NCI-H146 treated with DMSO at 0.1 percent for 48 hours (cell line): ENCODE data around the gene GADD45B.
"Not testable (repeated sequence)": the region's sequence is repeated elsewhere in the genome, so short reads cannot be mapped to it uniquely, and the experiment has no call there.

Experiments
- DNase-seq: peaks from one replicate; lab custom pipeline; 2025; ENCODE audit not compliant: unreplicated experiment; lab: John Stamatoyannopoulos, UW

The GADD45B gene

GRCh38 chr19:2487842-2488241 is 11.9 kb downstream of the GADD45B start:
- no peak for DNase-seq

GRCh38 chr19:2488405-2488941 is 12.5 kb downstream of the GADD45B start:
- no peak for DNase-seq

DNA sequence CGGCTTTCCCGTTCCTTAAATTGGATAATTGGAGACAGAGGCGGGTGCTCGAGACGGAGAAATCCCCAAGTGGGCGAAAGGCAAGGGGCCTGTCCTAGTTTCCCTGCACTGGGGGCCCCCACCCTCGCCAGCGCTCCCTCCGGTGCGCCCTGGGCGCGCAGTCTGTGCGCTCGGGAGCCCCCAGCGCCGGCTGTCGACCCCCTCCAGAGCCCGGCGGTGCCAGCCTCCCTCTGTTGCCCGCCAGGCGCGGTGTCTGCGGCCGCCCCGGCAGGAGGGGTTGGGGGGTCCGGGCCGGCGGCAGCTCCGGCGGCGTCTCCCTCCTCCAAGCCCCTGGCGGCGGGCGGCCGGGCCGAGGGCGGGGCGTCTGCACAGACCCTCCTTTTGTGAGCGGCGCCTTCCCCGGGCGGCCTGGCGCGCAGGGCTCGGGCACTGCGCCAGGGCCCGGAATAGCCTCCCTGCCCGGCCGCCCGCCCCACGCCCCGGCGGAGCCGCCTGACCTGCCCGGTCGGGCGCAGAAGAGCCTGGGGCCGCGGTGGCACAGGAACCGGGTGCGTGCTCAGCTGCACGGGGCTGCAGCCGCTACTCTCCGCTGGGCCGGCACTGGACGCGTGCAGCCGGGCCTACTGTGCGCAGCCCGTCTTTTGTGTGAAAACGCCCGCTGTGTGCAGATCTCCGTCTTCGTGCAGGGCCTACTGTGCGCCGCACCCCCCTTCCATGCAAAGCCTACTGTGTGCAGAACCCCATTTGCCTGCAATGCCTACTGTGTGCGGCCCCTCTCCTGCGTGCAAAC is 13.2 kb downstream of the GADD45B start:
- DNase-seq, result no peak

- no peak for DNase-seq
Observed at GRCh38 chr19:2490659-2491058, 14.7 kb downstream of the GADD45B start.

DNA sequence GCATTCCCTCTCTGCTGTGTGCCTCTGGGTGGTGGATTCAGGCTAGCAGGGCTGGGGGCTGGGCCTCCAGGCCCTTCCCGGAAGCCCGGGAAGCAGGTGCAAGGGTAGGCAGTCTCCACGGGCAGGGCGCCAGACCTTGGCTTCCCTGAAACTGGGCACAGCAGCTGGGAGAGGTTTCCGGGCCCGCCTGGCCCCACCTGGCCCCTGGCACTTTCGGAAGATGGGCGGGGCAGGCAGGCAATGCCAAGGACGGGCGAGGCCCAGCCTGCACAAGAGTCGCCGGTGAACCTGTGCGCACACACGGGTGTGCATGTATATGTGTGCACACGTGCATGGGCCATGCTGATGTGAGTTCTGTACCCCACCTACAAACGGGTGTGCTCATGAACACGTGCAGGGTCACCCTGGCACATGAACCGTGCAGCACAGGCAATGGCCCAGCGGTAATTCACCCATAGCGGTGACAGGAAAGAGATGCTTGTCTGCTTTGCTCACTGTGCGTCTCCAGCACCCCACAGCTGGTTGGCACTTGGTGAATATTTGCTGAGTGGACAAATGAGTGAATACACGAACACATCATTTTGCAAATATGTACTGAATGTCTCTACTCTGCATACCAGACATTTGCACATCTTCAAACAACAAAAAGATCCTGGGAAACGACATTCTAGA is 15.3 kb downstream of the GADD45B start:
- DNase-seq, result no peak

DNA sequence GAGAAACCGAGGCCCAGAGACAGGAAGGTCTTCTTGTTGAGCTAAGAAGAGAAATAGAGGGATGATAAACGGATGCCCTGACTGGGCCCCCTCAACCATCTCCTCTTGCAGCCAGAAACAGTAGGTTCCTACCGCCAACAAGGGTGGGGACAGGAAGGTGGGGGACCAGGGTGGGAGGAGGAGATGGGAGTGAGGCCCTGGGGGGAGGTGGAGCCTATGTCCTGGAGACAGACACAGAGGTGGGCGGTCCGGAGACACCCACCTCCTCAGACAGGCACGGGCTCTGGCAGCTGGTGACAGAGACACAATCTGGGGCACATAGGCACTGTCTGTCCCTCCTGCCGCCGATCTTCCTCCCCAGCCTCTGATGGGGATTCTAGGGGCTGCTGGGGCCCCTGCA is 16.9 kb downstream of the GADD45B start:
- DNase-seq, result no peak

- DNase-seq, result not testable (repeated sequence)
Observed at GRCh38 chr19:2493448-2493847, 17.5 kb downstream of the GADD45B start.

- DNase-seq, result no peak
Observed at GRCh38 chr19:2494084-2494446, 18.1 kb downstream of the GADD45B start.

DNA sequence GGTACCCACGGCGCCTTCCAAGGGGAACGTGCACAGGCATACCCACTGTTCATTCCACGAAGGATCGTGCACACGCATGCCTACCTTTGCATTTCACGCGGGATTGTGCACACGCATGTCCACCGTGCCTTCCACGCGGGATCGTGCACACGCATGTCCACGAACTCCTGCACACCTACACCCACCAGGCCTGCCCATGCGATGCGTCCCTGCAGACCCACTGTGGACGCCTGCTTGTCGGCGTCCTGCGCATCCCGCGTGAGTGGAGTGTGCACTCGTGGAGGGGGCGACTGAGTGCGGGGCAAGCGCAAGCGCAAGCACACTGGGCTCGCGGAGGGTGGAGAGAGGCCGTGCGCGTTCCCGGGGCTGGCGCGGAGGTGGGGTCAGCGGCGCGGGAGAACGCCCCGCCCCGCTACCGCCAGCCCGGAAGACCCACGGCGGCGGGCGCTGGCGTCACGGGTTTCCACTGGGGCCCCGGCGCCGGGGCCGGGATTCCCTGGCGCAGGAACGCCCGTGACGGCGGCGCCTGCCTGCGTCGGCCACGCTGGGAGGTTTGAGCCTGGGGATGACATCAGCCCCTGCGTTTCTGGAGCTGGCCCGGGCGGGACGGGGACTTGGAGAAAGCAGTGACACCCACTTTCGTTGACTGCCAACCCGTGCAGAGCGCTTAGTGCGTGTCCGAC is 18.7 kb downstream of the GADD45B start:
- DNase-seq, result peak; percentile 1

GRCh38 chr19:2495130-2495641 is 19.3 kb downstream of the GADD45B start:
- DNase-seq, result no peak

GRCh38 chr19:2495651-2496316 is 19.9 kb downstream of the GADD45B start:
- no peak for DNase-seq

DNA sequence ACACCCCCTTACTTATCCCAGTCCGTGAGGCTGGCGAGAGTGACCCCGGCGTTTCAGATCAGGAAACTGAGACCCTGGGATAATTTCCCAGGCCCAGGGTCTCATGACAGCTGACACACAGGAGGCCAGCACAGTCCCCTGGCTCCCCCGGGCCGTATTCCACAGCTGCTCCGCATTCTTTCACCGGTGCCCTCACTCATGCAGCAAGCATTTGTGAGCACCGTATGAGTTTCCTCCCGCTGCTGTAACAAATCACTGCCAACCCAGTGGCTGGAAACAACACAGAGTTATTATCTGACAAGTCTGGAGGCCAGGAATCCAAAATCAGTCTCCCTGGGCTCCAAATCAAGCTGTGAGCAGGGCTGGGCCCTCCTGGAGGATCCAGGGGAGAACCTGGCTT is 21.3 kb downstream of the GADD45B start:
- DNase-seq, result no peak

DNA sequence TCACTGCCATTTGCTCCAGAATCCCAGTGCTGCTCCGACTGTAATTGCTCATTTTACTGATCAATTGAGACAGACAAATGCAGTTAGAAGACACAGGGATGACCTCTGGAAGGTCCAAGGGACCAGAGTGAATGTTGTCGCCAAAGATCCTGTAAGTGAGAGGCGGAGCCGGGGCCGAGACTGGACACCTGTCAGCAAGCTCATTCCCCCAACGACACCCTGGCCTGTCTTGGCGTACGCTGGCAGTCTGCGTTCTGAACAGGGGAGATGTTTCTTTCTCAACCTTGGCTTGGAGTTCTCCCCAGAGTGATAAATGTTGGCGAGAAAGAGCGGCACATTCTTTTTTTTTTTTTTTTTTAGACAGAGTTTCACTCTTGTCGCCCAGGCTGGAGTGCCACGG is 24.2 kb downstream of the GADD45B start:
- DNase-seq, result no peak

DNA sequence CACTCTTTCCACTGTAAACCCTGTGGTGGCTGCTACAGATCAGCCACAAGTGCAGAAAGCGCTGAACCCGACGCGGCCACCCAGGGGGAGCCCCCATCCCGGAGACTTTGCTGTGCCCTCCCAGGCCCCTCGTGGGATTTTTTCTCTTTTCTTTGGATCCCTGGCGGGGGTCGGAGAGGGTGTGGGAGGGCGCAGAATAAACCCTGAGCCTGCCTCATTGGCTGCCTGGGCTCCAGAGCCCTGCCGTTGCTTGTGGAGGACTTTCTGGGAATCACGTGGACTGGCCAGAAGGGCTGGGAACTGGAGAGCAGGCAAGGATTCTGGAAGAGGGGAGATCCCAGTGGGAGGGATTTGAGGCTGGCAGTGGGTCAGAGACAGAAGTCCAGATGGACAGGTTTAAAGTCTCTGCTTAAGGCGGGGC is 24.9 kb downstream of the GADD45B start:
- no peak for DNase-seq

- DNase-seq, result no peak
Observed at GRCh38 chr19:2503521-2504109, 27.7 kb downstream of the GADD45B start.

- not testable (repeated sequence) for DNase-seq
Observed at GRCh38 chr19:2506656-2507055, 30.7 kb downstream of the GADD45B start.

DNA sequence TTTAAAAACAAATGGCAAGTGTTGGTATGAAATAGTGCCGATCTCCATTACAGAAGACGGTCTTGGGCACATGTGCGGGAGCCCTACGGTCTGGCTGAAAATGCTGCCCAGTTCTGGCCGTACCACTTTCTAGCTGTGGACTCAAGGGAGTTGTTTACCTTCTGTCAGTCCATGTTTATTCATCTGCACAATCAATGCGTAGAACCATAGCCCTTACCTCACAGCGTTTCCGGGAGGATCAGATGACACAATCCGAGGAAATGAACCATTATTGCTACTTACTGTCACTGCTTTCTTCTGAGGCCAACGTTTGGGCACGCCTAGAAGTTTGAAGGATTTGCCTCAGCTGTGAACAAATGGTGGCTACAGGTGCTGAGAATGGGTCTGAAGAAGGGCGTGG is 31.2 kb downstream of the GADD45B start:
- DNase-seq, result peak; percentile 30

DNA sequence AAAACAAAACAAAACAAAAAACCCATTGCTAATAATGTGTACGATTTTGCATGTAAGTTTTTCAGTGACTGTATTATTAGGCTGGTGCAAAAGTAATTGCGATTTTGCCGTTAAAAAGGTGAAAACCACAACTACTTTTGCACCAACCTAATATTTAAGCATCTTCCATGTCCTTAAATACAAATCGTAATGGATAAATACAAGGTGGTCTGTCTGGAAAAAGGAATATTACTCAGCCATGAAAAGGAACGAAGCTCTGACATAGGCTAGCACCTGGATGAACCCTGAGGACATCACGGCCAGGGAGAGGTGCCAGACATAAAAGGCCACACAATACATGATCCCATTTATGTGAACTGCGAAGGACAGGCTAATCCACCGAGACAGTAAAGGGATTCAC is 33.2 kb downstream of the GADD45B start:
- DNase-seq, result no peak

DNA sequence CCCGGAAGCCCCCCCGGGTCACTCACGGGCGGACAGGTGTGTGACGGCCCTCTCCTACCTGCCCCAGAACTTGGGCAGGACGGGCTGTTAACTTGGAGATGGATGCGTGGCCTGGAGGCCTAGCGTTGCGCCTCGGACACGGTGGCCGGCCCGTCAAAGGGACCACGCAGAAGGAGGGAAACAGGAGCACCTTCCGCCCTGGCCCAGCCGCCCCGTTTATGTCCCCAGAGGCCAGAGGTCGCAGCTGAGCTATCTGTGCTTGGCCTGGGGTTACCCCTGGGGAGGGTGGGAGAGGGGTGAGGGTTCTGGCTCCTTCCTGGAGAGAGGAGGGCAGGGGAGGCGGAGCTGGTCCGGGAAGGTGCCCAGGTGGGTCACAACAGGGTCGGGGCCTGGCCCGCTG is 35.6 kb downstream of the GADD45B start:
- DNase-seq, result no peak

GRCh38 chr19:2511991-2512390 is 36.1 kb downstream of the GADD45B start:
- DNase-seq, result no peak
